GM06990 (cell line): Measurements from ENCODE around the gene SLC27A2.

Experiments used
- DNase-seq: peaks from one replicate; pipeline ENCODE4 v3.0.0-alpha.2; 2011; ENCODE audit not compliant: insufficient read length; ENCODE audit errors: extremely low read depth
- H3K27me3 ChIP-seq: replicated peaks from 2 replicates; pipeline ENCODE4 v1.6.0; 2011; ENCODE audit warnings: low read length; ENCODE audit not compliant: control insufficient read depth, insufficient read depth
- H3K36me3 ChIP-seq: 2 replicates; pipeline ENCODE4 v1.5.1; 2011; ENCODE audit warnings: low read length; ENCODE audit not compliant: control insufficient read depth, insufficient read depth
- H3K4me3 ChIP-seq: replicated peaks from 2 replicates; pipeline ENCODE4 v1.5.1; 2011; ENCODE audit warnings: low read depth, mild to moderate bottlenecking, control low read depth, low read length
- TF ChIP-seq, protein P1 (sequence below): IDR thresholded peaks from 2 replicates; pipeline ENCODE4 v1.5.1; 2011; ENCODE audit warnings: low read length, control low read depth, mild to moderate bottlenecking, inconsistent platforms; ENCODE audit not compliant: insufficient read depth, poor library complexity, severe bottlenecking

Gene SLC27A2

DNA sequence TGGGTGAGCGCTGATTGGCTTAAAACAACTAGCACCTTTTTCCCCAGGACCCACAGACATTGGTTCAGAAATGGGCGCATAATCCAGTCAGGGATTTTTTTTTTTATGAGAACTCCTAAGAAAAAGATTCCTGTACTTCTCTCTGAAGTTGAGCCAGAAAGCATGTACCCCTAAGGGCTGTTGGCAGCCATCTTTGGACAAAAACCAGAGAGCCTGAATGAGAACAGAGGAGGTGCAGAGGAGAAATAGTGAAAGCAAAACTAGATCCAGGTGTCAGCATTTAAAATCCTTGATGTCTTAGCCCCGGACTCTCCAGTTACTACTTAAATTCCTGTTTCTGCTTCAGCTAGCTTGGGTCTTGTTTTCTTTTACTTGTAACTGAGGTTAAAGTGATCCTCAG lies 1.9 kb upstream of the SLC27A2 start:
- Histone ChIP-seq H3K4me3 (no peak overlapping the region), H3K36me3 (no peaks in the 10 kb centered on the region), H3K27me3 (peaks cover 2% of the 10 kb centered on the region; the same call in 1 of the 2 replicates)
- DNase-seq, result no peak
- TF ChIP-seq, protein P1, sequence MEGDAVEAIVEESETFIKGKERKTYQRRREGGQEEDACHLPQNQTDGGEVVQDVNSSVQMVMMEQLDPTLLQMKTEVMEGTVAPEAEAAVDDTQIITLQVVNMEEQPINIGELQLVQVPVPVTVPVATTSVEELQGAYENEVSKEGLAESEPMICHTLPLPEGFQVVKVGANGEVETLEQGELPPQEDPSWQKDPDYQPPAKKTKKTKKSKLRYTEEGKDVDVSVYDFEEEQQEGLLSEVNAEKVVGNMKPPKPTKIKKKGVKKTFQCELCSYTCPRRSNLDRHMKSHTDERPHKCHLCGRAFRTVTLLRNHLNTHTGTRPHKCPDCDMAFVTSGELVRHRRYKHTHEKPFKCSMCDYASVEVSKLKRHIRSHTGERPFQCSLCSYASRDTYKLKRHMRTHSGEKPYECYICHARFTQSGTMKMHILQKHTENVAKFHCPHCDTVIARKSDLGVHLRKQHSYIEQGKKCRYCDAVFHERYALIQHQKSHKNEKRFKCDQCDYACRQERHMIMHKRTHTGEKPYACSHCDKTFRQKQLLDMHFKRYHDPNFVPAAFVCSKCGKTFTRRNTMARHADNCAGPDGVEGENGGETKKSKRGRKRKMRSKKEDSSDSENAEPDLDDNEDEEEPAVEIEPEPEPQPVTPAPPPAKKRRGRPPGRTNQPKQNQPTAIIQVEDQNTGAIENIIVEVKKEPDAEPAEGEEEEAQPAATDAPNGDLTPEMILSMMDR, result no peak

DNA sequence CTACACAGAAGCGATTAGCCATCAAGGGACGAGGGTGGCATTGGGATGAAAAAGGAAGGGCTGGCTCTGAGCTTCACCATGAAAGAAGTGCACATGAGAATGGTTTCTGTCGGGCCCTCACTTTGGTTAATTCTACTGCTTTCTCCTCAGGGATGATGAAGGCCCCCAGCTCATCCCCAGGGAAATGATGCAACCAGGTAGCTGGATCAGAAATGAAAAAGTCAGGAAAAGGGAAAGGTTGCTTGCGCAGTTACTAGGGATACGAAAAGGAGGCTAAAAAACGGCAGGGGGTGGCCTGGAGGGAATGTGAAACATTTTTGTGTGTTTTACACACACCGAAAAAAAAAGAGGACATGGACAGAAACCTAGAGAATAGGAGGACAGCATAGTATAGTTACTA lies 1.4 kb upstream of the SLC27A2 start:
- DNase-seq, result no peak
- Histone ChIP-seq H3K27me3 (peaks cover 2% of the 10 kb centered on the region; the same call in 1 of the 2 replicates), H3K36me3 (no peaks in the 10 kb centered on the region), H3K4me3 (no peak overlapping the region)
- TF ChIP-seq, protein P1, result no peak

- H3K4me3 ChIP-seq, result no peak overlapping the region; the same call in 1 of the 2 replicates
- H3K36me3 ChIP-seq, result no peaks in the 10 kb centered on the region
- TF ChIP-seq, protein P1, result no peak
- peaks cover 2% of the 10 kb centered on the region; the same call in 1 of the 2 replicates for H3K27me3 ChIP-seq
- no peak for DNase-seq
Observed at GRCh38 chr15:50181201-50181968, 611 bp upstream of the SLC27A2 start.

GRCh38 chr15:50182219-50183013 lies 420 bp downstream of the SLC27A2 start:
- Histone ChIP-seq H3K36me3 (no peaks in the 10 kb centered on the region), H3K4me3 (peak overlapping the region; percentile 65), H3K27me3 (peaks cover 2% of the 10 kb centered on the region; the same call in 1 of the 2 replicates)
- peak; percentile 61 for DNase-seq
- TF ChIP-seq, protein P1, result no peak

GRCh38 chr15:50183112-50183794 lies 1.3 kb downstream of the SLC27A2 start:
- H3K36me3 ChIP-seq, result no peaks in the 10 kb centered on the region
- H3K27me3 ChIP-seq, result peaks cover 2% of the 10 kb centered on the region; the same call in 1 of the 2 replicates
- DNase-seq, result peak; percentile 27
- TF ChIP-seq, protein P1, result no peak
- H3K4me3 ChIP-seq, result no peak overlapping the region; the same call in 1 of the 2 replicates
